Ishikawa (cell line): ENCODE data around the gene SCCPDH.

Source experiments
- CREB1 ChIP-seq: IDR thresholded peaks from 2 replicates; pipeline ENCODE4 v1.6.1; 2012; ENCODE audit warnings: low read depth
- EP300 ChIP-seq: IDR thresholded peaks from 2 replicates; pipeline ENCODE4 v1.6.1; 2012; ENCODE audit warnings: borderline replicate concordance
- NFIC ChIP-seq: IDR thresholded peaks from 2 replicates; pipeline ENCODE4 v1.6.1; 2012
- REST ChIP-seq: IDR thresholded peaks from 2 replicates; pipeline ENCODE4 v1.6.1; 2012; ENCODE audit warnings: low read depth, mild to moderate bottlenecking
- TAF1 ChIP-seq: IDR thresholded peaks from 2 replicates; pipeline ENCODE4 v1.6.1; 2012; ENCODE audit warnings: low read depth, mild to moderate bottlenecking
- ZBTB7A ChIP-seq: IDR thresholded peaks from 2 replicates; pipeline ENCODE4 v1.6.1; 2012; ENCODE audit warnings: low read depth

- TF ChIP-seq CREB1 = no peak
- no peak for TF ChIP-seq NFIC
- no peak for TF ChIP-seq EP300
- TF ChIP-seq REST = no peak
- no peak for TF ChIP-seq ZBTB7A
- no peak for TF ChIP-seq TAF1
Observed at GRCh38 chr1:246726881-246727280, 2.7 kb downstream of the SCCPDH start.
